Skeletal muscle tissue (tissue), 4 donors: ENCODE measurements around the gene OR11H7. TPM values are rescaled to one million over a fixed set of nuclear protein-coding genes. Genes with fewer than 3 reads are reported as not detected.
"Not testable (repeated sequence)": the region's sequence is repeated elsewhere in the genome, so short reads cannot be mapped to it uniquely, and the experiment has no call there.

Source experiments
- H3K27ac ChIP-seq: one replicate; pipeline ENCODE4 v1.7.0; 2013; ENCODE audit warnings: mild to moderate bottlenecking, low read depth, low read length, inconsistent platforms
- H3K27me3 ChIP-seq, 3 donors: one replicate each; pipeline ENCODE4 v1.7.0; 2013; ENCODE audit warnings: low read length in 3 of 3; ENCODE audit not compliant: control insufficient read depth in 3 of 3, insufficient read depth in 3 of 3
- H3K36me3 ChIP-seq, 3 donors: one replicate each; pipeline ENCODE4 v1.7.0; 2013; ENCODE audit warnings: low read length in 3 of 3; ENCODE audit not compliant: control insufficient read depth in 3 of 3, insufficient read depth in 3 of 3
- H3K4me1 ChIP-seq, 3 donors: one replicate each; pipeline ENCODE4 v1.7.0; 2013; ENCODE audit warnings: low read length in 3 of 3, mild to moderate bottlenecking in 3 of 3; ENCODE audit not compliant: control insufficient read depth in 3 of 3, insufficient read depth in 3 of 3
- H3K4me3 ChIP-seq, 3 donors: one replicate each; pipeline ENCODE4 v1.7.0; 2013; ENCODE audit warnings: low read length in 3 of 3
- H3K9ac ChIP-seq, 3 donors: one replicate each; pipeline ENCODE4 v1.7.0; 2013; ENCODE audit warnings: low read length in 3 of 3, mild to moderate bottlenecking in 3 of 3, moderate library complexity in 2 of 3, low read depth in 1 of 3
- H3K9me3 ChIP-seq, 3 donors: one replicate each; pipeline ENCODE4 v1.7.0; 2013; ENCODE audit warnings: low read length in 3 of 3; ENCODE audit not compliant: control insufficient read depth in 3 of 3
- total RNA-seq: library from RNA; depleted of rRNA; stranded (reverse); fragments of >200 nt; gene quantifications from one replicate; pipeline ENCODE4 v1.2.3, GENCODE V29; 2014
- donor health status: Osteomylitis.

Gene OR11H7
- total RNA-seq, 1 donor from 2014 or later: not detected

GRCh38 chr14:20198991-20199390 is 29.8 kb upstream of the OR11H7 start:
- no peaks in the 10 kb centered on the region for H3K27me3 ChIP-seq
- H3K36me3 ChIP-seq: no peaks in the 10 kb centered on the region
- H3K4me3 ChIP-seq: no peak overlapping the region
- no peak overlapping the region for H3K27ac ChIP-seq
- no peaks in the 10 kb centered on the region for H3K4me1 ChIP-seq
- H3K9ac ChIP-seq: no peak overlapping the region
- no peaks in the 10 kb centered on the region for H3K9me3 ChIP-seq

GRCh38 chr14:20204721-20205120 is 24.1 kb upstream of the OR11H7 start:
- Histone ChIP-seq H3K36me3 (no peaks in the 10 kb centered on the region), H3K9ac (no peak overlapping the region), H3K9me3 (peaks cover 0 to 3% (median 2%) of the 10 kb centered on the region in 3 donors), H3K4me3 (no peak overlapping the region), H3K4me1 (no peaks in the 10 kb centered on the region), H3K27ac (no peak overlapping the region), H3K27me3 (no peaks in the 10 kb centered on the region)

- H3K27me3 ChIP-seq: no peaks in the 10 kb centered on the region
- H3K36me3 ChIP-seq: no peaks in the 10 kb centered on the region
- H3K4me3 ChIP-seq: no peak overlapping the region
- peaks cover 0 to 3% (median 2%) of the 10 kb centered on the region in 3 donors for H3K9me3 ChIP-seq
- H3K4me1 ChIP-seq: no peaks in the 10 kb centered on the region
- H3K27ac ChIP-seq: no peak overlapping the region
- H3K9ac ChIP-seq: no peak overlapping the region
Measured at GRCh38 chr14:20209595-20209994, 19.2 kb upstream of the OR11H7 start.

GRCh38 chr14:20212406-20212805 is 16.4 kb upstream of the OR11H7 start:
- H3K4me1 ChIP-seq, H3K27ac ChIP-seq, H3K27me3 ChIP-seq, H3K4me3 ChIP-seq, H3K9ac ChIP-seq, H3K9me3 ChIP-seq, H3K36me3 ChIP-seq: not testable (repeated sequence)

GRCh38 chr14:20215196-20215595 is 13.6 kb upstream of the OR11H7 start:
- H3K4me3 ChIP-seq: no peak overlapping the region
- no peak overlapping the region for H3K9ac ChIP-seq
- H3K36me3 ChIP-seq: no peaks in the 10 kb centered on the region
- no peaks in the 10 kb centered on the region for H3K4me1 ChIP-seq
- no peaks in the 10 kb centered on the region for H3K27me3 ChIP-seq
- no peak overlapping the region for H3K27ac ChIP-seq
- no peaks in the 10 kb centered on the region for H3K9me3 ChIP-seq

- H3K4me3 ChIP-seq: no peak overlapping the region
Measured at GRCh38 chr14:20219033-20219432, 9.7 kb upstream of the OR11H7 start.

GRCh38 chr14:20223410-20223809 is 5.4 kb upstream of the OR11H7 start, which contains the start of gene OR11H6:
Gene OR11H6 (plus strand): TSS chr14:20223710. CDS start chr14:20223710, 0 bp downstream.
- no peaks in the 10 kb centered on the region for H3K27me3 ChIP-seq
- no peaks in the 10 kb centered on the region for H3K4me1 ChIP-seq
- H3K27ac ChIP-seq: no peak within 1 kb of the TSS
- no peaks in the 10 kb centered on the region for H3K9me3 ChIP-seq
- H3K4me3 ChIP-seq: no peak within 1 kb of the TSS
- H3K36me3 ChIP-seq: no peaks in the 10 kb centered on the region
- no peak within 1 kb of the TSS for H3K9ac ChIP-seq

More at GRCh38 chr14:20219033-20219432, 9.7 kb upstream of the OR11H7 start:
- H3K27me3 ChIP-seq: no peaks in the 10 kb centered on the region
- H3K9me3 ChIP-seq: no peaks in the 10 kb centered on the region
- no peaks in the 10 kb centered on the region for H3K36me3 ChIP-seq
- H3K27ac ChIP-seq: no peak overlapping the region
- H3K4me1 ChIP-seq: no peaks in the 10 kb centered on the region
- no peak overlapping the region for H3K9ac ChIP-seq

- H3K4me3 ChIP-seq, H3K4me1 ChIP-seq, H3K9ac ChIP-seq, H3K27ac ChIP-seq, H3K27me3 ChIP-seq, H3K36me3 ChIP-seq, H3K9me3 ChIP-seq: not testable (repeated sequence)
Measured at GRCh38 chr14:20235415-20235814, 6.6 kb downstream of the OR11H7 start.

GRCh38 chr14:20247646-20248246 is 19.0 kb downstream of the OR11H7 start:
- Histone ChIP-seq H3K9ac (no peak overlapping the region), H3K36me3 (no peaks in the 10 kb centered on the region), H3K4me1 (no peaks in the 10 kb centered on the region), H3K27ac (no peak overlapping the region), H3K4me3 (no peak overlapping the region), H3K27me3 (no peaks in the 10 kb centered on the region), H3K9me3 (peaks cover 0 to 9% (median 0%) of the 10 kb centered on the region in 3 donors)

- Histone ChIP-seq H3K36me3 (no peaks in the 10 kb centered on the region), H3K9ac (no peak overlapping the region), H3K27ac (no peak overlapping the region), H3K4me1 (no peaks in the 10 kb centered on the region), H3K9me3 (no peaks in the 10 kb centered on the region), H3K27me3 (no peaks in the 10 kb centered on the region), H3K4me3 (no peak overlapping the region)
Measured at GRCh38 chr14:20262642-20263128, 33.9 kb downstream of the OR11H7 start.
